OCI-LY7 (cell line): ENCODE results near the gene TFPT.

Experiments
- CTCF ChIP-seq: fragments of 200-600 bp; sonication (generic); conservative IDR thresholded peaks from 2 replicates; pipeline ENCODE4 v1.5.1; 2014; ENCODE audit warnings: mild to moderate bottlenecking, antibody characterized with exemption, low read length, moderate library complexity, mixed read lengths
- EZH2phosphoT487 ChIP-seq: fragments of 200-600 bp; sonication (generic); IDR thresholded peaks from 2 replicates; pipeline ENCODE4 v1.6.1; 2018; ENCODE audit warnings: low read depth, borderline replicate concordance, mild to moderate bottlenecking, mixed run types, antibody characterized with exemption, low read length, moderate library complexity, mixed read lengths

GRCh38 chr19:54160182-54160811 lies 44.8 kb upstream of the TFPT start:
- no peak for TF ChIP-seq CTCF
- TF ChIP-seq EZH2phosphoT487: no peak
